Activated T-cell treated with anti-CD3 and anti-CD28 coated beads, Interleukin-2, amount 50 U/mL, for 72 hours (primary cell): ENCODE measurements around the gene PRKAR1B. TPM values are rescaled to one million over a fixed set of nuclear protein-coding genes. Genes with fewer than 3 reads are reported as not detected.
"Not testable (repeated sequence)": the region's sequence is repeated elsewhere in the genome, so short reads cannot be mapped to it uniquely, and the experiment has no call there.

Experiments used
- ATAC-seq, 2 donors: fragments of 150-1000 bp; cut with Tn5 transposase; replicated peaks in 1 of 2; 2 replicates each; pipeline ENCODE4 v1.10.0; 2021; ENCODE audit warnings: moderate library complexity in 2 of 2, mild to moderate bottlenecking in 1 of 2
- DNase-seq, 2 donors: peaks; one replicate each; pipeline ENCODE4 v3.0.0; 2021 to 2022; ENCODE audit warnings: mixed read lengths in 1 of 2
- H3K27ac Mint-ChIP-seq: one replicate; pipeline ENCODE4 v1.8.0; 2022; ENCODE audit warnings: mild to moderate bottlenecking, moderate library complexity, mixed read lengths
- H3K27me3 Mint-ChIP-seq: one replicate; pipeline ENCODE4 v1.8.0; 2022; ENCODE audit warnings: low read depth, mixed read lengths
- H3K36me3 Mint-ChIP-seq, 2 donors: one replicate each; pipeline ENCODE4 v1.8.0; 2022; ENCODE audit warnings: mixed read lengths in 2 of 2, mild to moderate bottlenecking in 1 of 2; ENCODE audit not compliant: insufficient read depth in 2 of 2
- H3K4me1 Mint-ChIP-seq: one replicate; pipeline ENCODE4 v1.8.0; 2022; ENCODE audit warnings: low read depth, mixed read lengths
- H3K4me3 Mint-ChIP-seq, 2 donors: one replicate each; pipeline ENCODE4 v1.8.0; 2022; ENCODE audit warnings: mild to moderate bottlenecking in 2 of 2, mixed read lengths in 2 of 2, moderate library complexity in 2 of 2
- H3K9me3 Mint-ChIP-seq, 2 donors: one replicate each; pipeline ENCODE4 v1.8.0; 2022; ENCODE audit warnings: mixed read lengths in 2 of 2
- total RNA-seq, 2 donors: library from RNA; stranded (reverse); gene quantifications; one replicate each; pipeline ENCODE4 v1.2.3, GENCODE V29; 2022

Gene PRKAR1B
- total RNA-seq, 2 donors from 2014 or later = 33.6 to 43.5 TPM

GRCh38 chr7:637826-638225, 89.3 kb downstream of the PRKAR1B start:
- Mint-ChIP-seq H3K27me3 (no peaks in the 10 kb centered on the region), H3K27ac (no peak overlapping the region), H3K9me3 (peaks cover 0 to 4% of the 10 kb centered on the region in 2 donors), H3K4me3 (no peak overlapping the region), H3K36me3 (peaks cover 4 to 5% of the 10 kb centered on the region in 2 donors), H3K4me1 (peaks cover 28% of the 10 kb centered on the region)
- DNase-seq = no peak
- ATAC-seq = no peak

- DNase-seq = peak; percentile 52 to 62
- Mint-ChIP-seq H3K4me1 (peaks cover 28% of the 10 kb centered on the region), H3K36me3 (peaks cover 4 to 5% of the 10 kb centered on the region in 2 donors), H3K27ac (no peak overlapping the region), H3K9me3 (peaks cover 0 to 4% of the 10 kb centered on the region in 2 donors), H3K4me3 (no peak overlapping the region), H3K27me3 (no peaks in the 10 kb centered on the region)
- peak; percentile 80 to 87 for ATAC-seq
Measured at GRCh38 chr7:636396-636795, 90.7 kb downstream of the PRKAR1B start.

GRCh38 chr7:635687-636382, 91.2 kb downstream of the PRKAR1B start:
- H3K4me1 Mint-ChIP-seq = peaks cover 24% of the 10 kb centered on the region
- ATAC-seq, H3K9me3 Mint-ChIP-seq, H3K27me3 Mint-ChIP-seq, H3K36me3 Mint-ChIP-seq, H3K4me3 Mint-ChIP-seq, H3K27ac Mint-ChIP-seq, DNase-seq: not testable (repeated sequence)

- no peaks in the 10 kb centered on the region for H3K27me3 Mint-ChIP-seq
- H3K27ac Mint-ChIP-seq = no peak overlapping the region
- ATAC-seq (no peak), DNase-seq (no peak)
- H3K4me1 Mint-ChIP-seq = peaks cover 23% of the 10 kb centered on the region
- H3K9me3 Mint-ChIP-seq = peaks cover 0 to 2% of the 10 kb centered on the region in 2 donors
- H3K4me3 Mint-ChIP-seq = no peak overlapping the region
- peaks cover 4% of the 10 kb centered on the region in 2 donors for H3K36me3 Mint-ChIP-seq
Measured at GRCh38 chr7:635227-635626, 91.9 kb downstream of the PRKAR1B start.

GRCh38 chr7:633381-634018, 93.6 kb downstream of the PRKAR1B start:
- Mint-ChIP-seq H3K4me3 (no peak overlapping the region), H3K27me3 (no peaks in the 10 kb centered on the region), H3K27ac (no peak overlapping the region), H3K4me1 (peaks cover 10% of the 10 kb centered on the region), H3K36me3 (peaks cover 0 to 2% of the 10 kb centered on the region in 2 donors), H3K9me3 (no peaks in the 10 kb centered on the region)
- ATAC-seq (no peak), DNase-seq (no peak)

GRCh38 chr7:632831-633210, 94.3 kb downstream of the PRKAR1B start:
- no peak for ATAC-seq
- Mint-ChIP-seq H3K4me1 (peaks cover 10% of the 10 kb centered on the region), H3K27me3 (no peaks in the 10 kb centered on the region), H3K4me3 (no peak overlapping the region), H3K36me3 (peaks cover 0 to 2% of the 10 kb centered on the region in 2 donors), H3K9me3 (no peaks in the 10 kb centered on the region), H3K27ac (no peak overlapping the region)
- DNase-seq = no peak

GRCh38 chr7:631964-632830, 94.9 kb downstream of the PRKAR1B start:
- Mint-ChIP-seq H3K27ac (no peak overlapping the region), H3K9me3 (no peaks in the 10 kb centered on the region), H3K36me3 (peaks cover 0 to 2% of the 10 kb centered on the region in 2 donors)

GRCh38 chr7:631291-631711, 95.8 kb downstream of the PRKAR1B start:
- ATAC-seq (no peak), DNase-seq (no peak)
- peaks cover 0 to 3% of the 10 kb centered on the region in 2 donors for H3K36me3 Mint-ChIP-seq
- no peak overlapping the region for H3K27ac Mint-ChIP-seq
- H3K27me3 Mint-ChIP-seq = no peaks in the 10 kb centered on the region
- no peaks in the 10 kb centered on the region for H3K9me3 Mint-ChIP-seq
- no peak overlapping the region for H3K4me3 Mint-ChIP-seq
- H3K4me1 Mint-ChIP-seq = peaks cover 5% of the 10 kb centered on the region

More at GRCh38 chr7:631964-632830, 94.9 kb downstream of the PRKAR1B start:
- no peaks in the 10 kb centered on the region for H3K27me3 Mint-ChIP-seq
- DNase-seq (no peak), ATAC-seq (no peak)
- H3K4me1 Mint-ChIP-seq = peaks cover 10% of the 10 kb centered on the region
- no peak overlapping the region for H3K4me3 Mint-ChIP-seq

GRCh38 chr7:630539-630938, 96.5 kb downstream of the PRKAR1B start:
- peaks cover 4% of the 10 kb centered on the region for H3K4me1 Mint-ChIP-seq
- H3K27ac Mint-ChIP-seq = no peak overlapping the region
- peaks cover 2 to 9% of the 10 kb centered on the region in 2 donors for H3K36me3 Mint-ChIP-seq
- H3K9me3 Mint-ChIP-seq = peaks cover 0 to 2% of the 10 kb centered on the region in 2 donors
- no peak overlapping the region for H3K4me3 Mint-ChIP-seq
- ATAC-seq = no peak
- H3K27me3 Mint-ChIP-seq = no peaks in the 10 kb centered on the region
- DNase-seq = no peak

GRCh38 chr7:630111-630511, 97.0 kb downstream of the PRKAR1B start:
- no peak for ATAC-seq
- Mint-ChIP-seq H3K36me3 (peaks cover 5 to 13% of the 10 kb centered on the region in 2 donors), H3K27ac (no peak overlapping the region), H3K9me3 (peaks cover under 1 to 3% of the 10 kb centered on the region in 2 donors), H3K27me3 (no peaks in the 10 kb centered on the region), H3K4me1 (peaks cover 4% of the 10 kb centered on the region), H3K4me3 (no peak overlapping the region)
- DNase-seq = no peak

GRCh38 chr7:628826-629225, 98.3 kb downstream of the PRKAR1B start:
- Mint-ChIP-seq H3K9me3 (peaks cover 7 to 11% of the 10 kb centered on the region in 2 donors), H3K36me3 (peaks cover 14 to 26% of the 10 kb centered on the region in 2 donors), H3K4me3 (no peak overlapping the region), H3K4me1 (peaks cover 4% of the 10 kb centered on the region), H3K27ac (no peak overlapping the region), H3K27me3 (no peaks in the 10 kb centered on the region)
- ATAC-seq = no peak
- DNase-seq = no peak

- H3K9me3 Mint-ChIP-seq = peaks cover 7 to 14% of the 10 kb centered on the region in 2 donors
- peaks cover 4% of the 10 kb centered on the region for H3K4me1 Mint-ChIP-seq
- no peak overlapping the region for H3K27ac Mint-ChIP-seq
- H3K27me3 Mint-ChIP-seq = no peaks in the 10 kb centered on the region
- ATAC-seq (no peak), DNase-seq (no peak)
- H3K36me3 Mint-ChIP-seq = peaks cover 18 to 31% of the 10 kb centered on the region in 2 donors
- no peak overlapping the region for H3K4me3 Mint-ChIP-seq
Measured at GRCh38 chr7:628402-628763, 98.7 kb downstream of the PRKAR1B start.
